Erythroblast (primary cell): ENCODE measurements around the gene HDGFL3.

ENCODE experiments used
- DNase-seq, 2 experiments: peaks; one replicate each; lab custom pipeline; 2025; lab: John Stamatoyannopoulos, UW
- GATA1 ChIP-seq: IDR thresholded peaks from 2 replicates; pipeline ENCODE4 v1.6.1; 2011; ENCODE audit warnings: low read depth, mild to moderate bottlenecking, control low read depth, low read length, moderate library complexity
- POLR2A ChIP-seq: IDR thresholded peaks from 2 replicates; pipeline ENCODE4 v1.6.1; 2011; ENCODE audit warnings: mild to moderate bottlenecking, low read length

The HDGFL3 gene

DNA sequence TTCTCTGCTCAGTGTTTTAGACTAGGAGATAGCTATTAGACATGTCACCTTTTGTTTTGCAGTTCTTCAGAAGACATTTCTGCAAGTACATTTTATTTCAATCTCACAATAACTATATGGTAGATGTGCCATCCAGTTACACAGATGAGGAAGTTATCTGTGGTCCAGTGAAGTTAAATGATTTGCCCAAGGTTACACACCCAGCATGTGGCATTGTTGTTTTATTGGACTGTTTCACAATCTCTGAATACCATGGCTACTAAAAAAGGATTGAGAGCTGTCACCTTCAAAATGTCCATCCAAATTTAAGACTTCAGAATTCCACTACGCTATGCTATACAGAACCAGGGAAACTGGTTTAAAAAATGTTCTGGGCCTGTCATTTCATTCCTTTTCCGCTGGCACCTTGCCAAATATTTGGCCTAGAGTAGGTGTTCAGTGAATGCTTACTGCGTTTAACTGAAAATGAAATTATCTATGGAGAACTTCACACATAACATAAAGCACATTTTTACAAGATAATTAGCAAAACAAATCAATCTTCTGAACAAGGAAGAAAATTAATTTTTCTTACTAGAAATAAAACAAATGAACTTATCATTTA is 80.0 kb downstream of the HDGFL3 start:
- no peak for TF ChIP-seq GATA1
- no peak for TF ChIP-seq POLR2A
- DNase-seq = no peak

DNA sequence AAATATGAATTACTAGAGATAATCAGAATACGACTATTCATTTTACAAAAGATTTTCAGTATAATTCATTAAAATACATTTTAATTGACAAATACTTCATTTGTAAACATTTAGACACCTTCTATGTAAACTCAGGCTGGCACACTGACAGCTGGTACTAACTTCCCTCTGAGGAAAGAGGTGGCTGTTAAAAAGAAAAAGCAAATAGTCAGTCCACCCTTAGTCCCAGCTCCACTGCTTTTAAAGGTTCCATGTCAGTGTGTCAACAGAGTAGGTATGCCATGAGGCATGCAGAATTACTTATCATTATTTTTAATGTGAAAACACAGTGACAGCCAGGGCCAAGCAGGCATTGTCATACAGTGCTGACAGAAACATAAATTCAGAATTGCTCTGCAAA is 84.1 kb downstream of the HDGFL3 start:
- no peak for TF ChIP-seq GATA1
- TF ChIP-seq POLR2A = no peak
- no peak for DNase-seq

DNA sequence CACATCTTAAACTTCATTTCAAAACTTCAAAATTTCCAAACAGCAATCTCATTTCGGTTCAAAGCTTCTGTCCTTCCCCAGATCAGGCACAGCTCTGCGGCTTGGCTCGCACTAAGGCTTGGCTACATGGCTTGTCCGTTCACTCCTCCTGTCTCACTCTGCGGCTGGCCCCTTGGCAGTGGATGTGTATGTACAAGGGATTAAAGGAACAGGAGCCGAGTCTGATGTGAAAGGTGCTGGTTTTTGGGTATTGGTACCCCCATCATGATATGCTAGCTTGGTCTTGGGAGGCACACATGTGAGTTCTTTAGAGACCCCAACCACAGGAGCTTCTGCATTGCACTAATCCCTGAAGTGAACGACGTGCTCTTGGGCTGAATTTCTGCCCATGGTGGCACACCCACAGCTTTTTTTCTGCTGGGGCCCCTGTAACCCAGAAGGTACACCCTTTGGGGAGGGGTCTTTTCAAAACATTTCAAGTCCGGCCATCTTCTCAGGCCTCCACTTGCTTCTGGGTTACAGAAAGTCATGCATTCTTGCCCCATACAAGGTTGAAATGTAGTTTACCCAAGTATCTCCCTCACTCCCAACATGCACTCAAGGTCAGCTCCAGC is 87.5 kb downstream of the HDGFL3 start:
- DNase-seq = no peak
- TF ChIP-seq GATA1 = no peak
- no peak for TF ChIP-seq POLR2A

DNA sequence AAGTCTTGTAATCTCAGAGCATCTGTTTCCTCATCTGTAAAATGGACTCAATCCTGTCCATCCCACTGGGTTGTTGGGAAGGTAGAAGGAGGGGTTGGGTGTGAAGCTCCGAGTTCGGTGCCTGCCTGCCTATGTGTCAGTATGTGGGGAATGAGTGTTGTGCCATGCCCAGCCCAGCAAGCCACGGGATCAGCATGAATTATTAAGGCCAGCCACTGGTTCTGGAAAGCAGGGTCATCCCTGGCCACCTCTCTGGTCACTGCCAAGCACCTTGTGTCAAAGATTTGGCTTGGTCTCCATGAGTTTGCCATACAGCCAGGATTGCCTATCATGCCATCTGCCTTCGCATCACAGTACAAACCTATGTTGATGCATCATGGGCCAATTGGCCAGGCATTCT is 88.7 kb downstream of the HDGFL3 start:
- TF ChIP-seq POLR2A (no peak), GATA1 (no peak)
- DNase-seq = no peak

- TF ChIP-seq GATA1 (no peak), POLR2A (no peak)
- DNase-seq = no peak
Observed at GRCh38 chr15:83118291-83118827, 89.3 kb downstream of the HDGFL3 start.

- no peak for DNase-seq
Observed at GRCh38 chr15:83115831-83116565, 91.6 kb downstream of the HDGFL3 start.

DNA sequence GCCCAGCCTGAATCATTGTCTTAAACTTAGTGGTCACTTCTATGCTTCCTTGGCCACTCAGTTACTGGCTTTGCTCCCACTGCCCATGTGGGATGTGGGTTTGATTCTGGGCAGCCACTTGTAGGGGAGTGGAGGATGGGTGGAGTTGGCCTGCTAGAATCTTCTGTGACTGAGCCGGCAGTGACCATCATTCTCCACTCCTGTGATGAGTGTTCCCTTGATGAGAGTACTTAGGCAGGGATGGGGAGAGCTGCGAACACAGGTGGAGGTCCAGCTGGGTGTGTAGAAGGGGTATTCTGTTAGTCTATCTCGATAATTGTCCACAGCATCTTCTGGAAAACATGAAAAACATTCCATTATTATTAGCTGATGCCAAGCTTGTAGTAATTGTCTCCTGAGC is 92.2 kb downstream of the HDGFL3 start:
- no peak for DNase-seq
- TF ChIP-seq POLR2A = no peak

More at GRCh38 chr15:83115831-83116565, 91.6 kb downstream of the HDGFL3 start:
- no peak for TF ChIP-seq GATA1
- no peak for TF ChIP-seq POLR2A

- no peak for DNase-seq
- TF ChIP-seq POLR2A (no peak), GATA1 (no peak)
Observed at GRCh38 chr15:83114856-83115255, 92.8 kb downstream of the HDGFL3 start.

GRCh38 chr15:83113881-83114674 is 93.5 kb downstream of the HDGFL3 start:
- DNase-seq = no peak
- TF ChIP-seq POLR2A (no peak), GATA1 (no peak)

GRCh38 chr15:83112956-83113299 is 94.7 kb downstream of the HDGFL3 start:
- DNase-seq = no peak
- no peak for TF ChIP-seq POLR2A
- TF ChIP-seq GATA1 = no peak

GRCh38 chr15:83112233-83112955 is 95.2 kb downstream of the HDGFL3 start:
- no peak for DNase-seq
- TF ChIP-seq POLR2A = no peak
- no peak for TF ChIP-seq GATA1

GRCh38 chr15:83111149-83111548 is 96.5 kb downstream of the HDGFL3 start:
- no peak for DNase-seq
- TF ChIP-seq GATA1 (no peak), POLR2A (no peak)

GRCh38 chr15:83110381-83110780 is 97.2 kb downstream of the HDGFL3 start:
- TF ChIP-seq GATA1 (no peak), POLR2A (no peak)
- no peak for DNase-seq

DNA sequence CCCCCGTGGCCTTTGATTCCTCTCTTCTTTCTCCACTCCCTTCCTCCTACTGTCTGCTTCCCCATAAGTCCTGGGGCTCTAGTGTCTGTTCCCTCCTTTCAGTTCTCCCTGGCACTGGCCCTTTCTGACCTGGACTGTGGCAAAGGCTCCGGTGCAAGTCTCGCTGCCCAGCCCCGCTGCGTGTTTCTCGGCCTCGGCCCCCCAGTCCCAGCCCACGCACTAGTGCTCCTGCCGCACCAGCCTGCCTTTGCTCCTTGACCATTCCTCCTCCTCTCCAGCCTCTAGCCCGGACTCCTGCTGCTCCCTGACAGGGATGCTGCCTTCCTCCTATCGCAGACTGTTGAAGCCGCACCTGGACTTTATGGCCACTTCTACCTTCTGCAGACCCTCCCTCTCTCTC is 98.1 kb downstream of the HDGFL3 start:
- no peak for DNase-seq

More for the DNA sequence above, 98.1 kb downstream of the HDGFL3 start:
- TF ChIP-seq GATA1 = no peak
- TF ChIP-seq POLR2A = no peak
